ENCODE data around the gene SLC16A7. TPM values are rescaled to one million over a fixed set of nuclear protein-coding genes. Genes with fewer than 3 reads are reported as not detected.

SLC16A7 gene
- polyA plus RNA-seq, 1 donor from 2014 or later = 2.3 TPM

- Histone ChIP-seq H3K9me2 (ENCODE audit: insufficient read depth, low read length) (no peaks in the 10 kb centered on the region), H3K27me3 (ENCODE audit: insufficient read depth, low read depth, low read length) (no peaks in the 10 kb centered on the region), H3K4me2 (ENCODE audit: low read length) (no peak overlapping the region), H3K36me3 (ENCODE audit: insufficient read depth, low read length) (no peaks in the 10 kb centered on the region), H3K79me2 (replicated peaks; ENCODE audit: insufficient read depth, low read length) (no peaks in the 10 kb centered on the region), H4K20me1 (ENCODE audit: insufficient read depth) (no peaks in the 10 kb centered on the region), H3K4me3 (ENCODE audit: low read length) (no peak overlapping the region), H3K9ac (ENCODE audit: low read length) (no peak overlapping the region), H2AFZ (ENCODE audit: low read depth, low read length) (no peak overlapping the region), H3K27ac (ENCODE audit: low read length) (no peak overlapping the region), H3K9me3 (ENCODE audit: low read length) (no peaks in the 10 kb centered on the region), H3F3A (ENCODE audit: insufficient read depth, low read length, poor library complexity, severe bottlenecking) (no peaks in the 10 kb centered on the region)
- TF ChIP-seq, protein P1, sequence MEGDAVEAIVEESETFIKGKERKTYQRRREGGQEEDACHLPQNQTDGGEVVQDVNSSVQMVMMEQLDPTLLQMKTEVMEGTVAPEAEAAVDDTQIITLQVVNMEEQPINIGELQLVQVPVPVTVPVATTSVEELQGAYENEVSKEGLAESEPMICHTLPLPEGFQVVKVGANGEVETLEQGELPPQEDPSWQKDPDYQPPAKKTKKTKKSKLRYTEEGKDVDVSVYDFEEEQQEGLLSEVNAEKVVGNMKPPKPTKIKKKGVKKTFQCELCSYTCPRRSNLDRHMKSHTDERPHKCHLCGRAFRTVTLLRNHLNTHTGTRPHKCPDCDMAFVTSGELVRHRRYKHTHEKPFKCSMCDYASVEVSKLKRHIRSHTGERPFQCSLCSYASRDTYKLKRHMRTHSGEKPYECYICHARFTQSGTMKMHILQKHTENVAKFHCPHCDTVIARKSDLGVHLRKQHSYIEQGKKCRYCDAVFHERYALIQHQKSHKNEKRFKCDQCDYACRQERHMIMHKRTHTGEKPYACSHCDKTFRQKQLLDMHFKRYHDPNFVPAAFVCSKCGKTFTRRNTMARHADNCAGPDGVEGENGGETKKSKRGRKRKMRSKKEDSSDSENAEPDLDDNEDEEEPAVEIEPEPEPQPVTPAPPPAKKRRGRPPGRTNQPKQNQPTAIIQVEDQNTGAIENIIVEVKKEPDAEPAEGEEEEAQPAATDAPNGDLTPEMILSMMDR (IDR thresholded peaks at IDR 0.05; ENCODE audit: poor library complexity, severe bottlenecking) = peak; percentile 25
- TF ChIP-seq EP300 (conservative IDR thresholded peaks at IDR 0.05; ENCODE audit: poor library complexity, severe bottlenecking) = no peak
Measured at GRCh38 chr12:59834659-59835474, 239.0 kb downstream of the SLC16A7 start.

Small RNA genes within 50 kb of the gene (small RNA-seq; reads per million reads assigned to genes)
- gene AC079905.2 (0 reads per million in 3 experiments), gene RNU4-20P (0 reads per million in 3 experiments)
